ENCODE data around the gene CABP4. TPM values are rescaled to one million over a fixed set of nuclear protein-coding genes. Genes with fewer than 3 reads are reported as not detected.

The CABP4 gene
- total and polyA plus RNA-seq, 2 donors (not counting 3 experiments of a cell fraction or from before 2014, with no cell fraction given): 2.4 to 5.0 TPM

DNA sequence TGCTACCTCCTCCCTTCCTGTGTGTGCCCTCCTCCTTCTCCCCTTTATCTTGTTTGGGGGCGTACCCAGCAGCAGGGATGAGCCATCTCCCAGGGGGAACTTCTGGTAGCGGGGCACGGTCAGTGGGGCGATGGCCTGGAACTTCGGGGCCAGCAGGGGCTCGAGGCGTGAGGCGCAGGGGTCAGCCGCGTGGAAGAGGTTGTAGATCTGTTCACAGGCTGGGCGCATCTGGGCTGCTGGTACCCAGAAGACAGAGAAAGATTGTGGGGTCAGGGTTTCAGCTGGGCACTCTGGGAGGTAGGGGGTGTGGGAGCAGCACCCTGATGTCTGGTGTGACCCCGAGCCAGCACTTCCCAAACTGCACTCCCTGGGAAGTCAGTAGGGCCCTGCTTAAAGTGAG, 41.0 kb downstream of the CABP4 start:
- dilution Hi-C loops (cut with MboI; ENCODE audit: extremely low pct_ligation_motif_present, low sequenced_read_pairs) (no loop called here), intact Hi-C loops (cut with micrococcal nuclease) (no loop called here)
- Histone ChIP-seq H3K9ac (replicated peaks; ENCODE audit: extremely low read depth, insufficient read depth, low read length) (no peak overlapping the region), H3K27ac (ENCODE audit: insufficient read depth, low read depth, low read length) (no peak overlapping the region), H3K4me2 (ENCODE audit: insufficient read depth, low read length) (no peak overlapping the region), H3K9me3 (replicated peaks; ENCODE audit: control insufficient read depth, insufficient read depth, low read length) (no peaks in the 10 kb centered on the region), H3K79me2 (ENCODE audit: control insufficient read depth, insufficient read depth, low read length) (no peaks in the 10 kb centered on the region), H3K4me1 (ENCODE audit: control insufficient read depth, extremely low read depth, insufficient read depth, low read length) (no peaks in the 10 kb centered on the region), H3K36me3 (ENCODE audit: control insufficient read depth in 2 of 2, extremely low read depth in 1 of 2, insufficient read depth in 2 of 2, low read length in 2 of 2) (peaks cover 0 to 2% of the 10 kb centered on the region in 2 experiments), H2AFZ (ENCODE audit: low read depth, low read length) (no peak overlapping the region), H3K4me3 (replicated peaks in 1 of 3; ENCODE audit: insufficient read depth in 1 of 3, low read depth in 1 of 3, low read length in 3 of 3) (no peak overlapping the region), H3K27me3 (ENCODE audit: control insufficient read depth in 2 of 2, insufficient read depth in 2 of 2, low read length in 2 of 2) (no peaks in the 10 kb centered on the region), H3K9me1 (replicated peaks; ENCODE audit: control insufficient read depth, extremely low read depth, insufficient read depth, low read length) (no peaks in the 10 kb centered on the region), H4K20me1 (replicated peaks; ENCODE audit: control insufficient read depth, extremely low read depth, insufficient read depth, low read length) (no peaks in the 10 kb centered on the region)
- FAIRE-seq: no peak
- ChIA-PET POLR2A (no interaction called here), CTCF (no interaction called here)
- BruUV-seq (replicated peaks): no TSS peak
- no peak for DNase-seq (ENCODE audit: low read depth, low spot score)
- TF ChIP-seq POLR2A (IDR thresholded peaks at IDR 0.05; ENCODE audit: low read depth, low read length): no peak
- no peak for TF ChIP-seq JUN (IDR thresholded peaks at IDR 0.05; ENCODE audit: borderline replicate concordance, insufficient read depth, insufficient read length, low read depth)
- TF ChIP-seq, protein P1, sequence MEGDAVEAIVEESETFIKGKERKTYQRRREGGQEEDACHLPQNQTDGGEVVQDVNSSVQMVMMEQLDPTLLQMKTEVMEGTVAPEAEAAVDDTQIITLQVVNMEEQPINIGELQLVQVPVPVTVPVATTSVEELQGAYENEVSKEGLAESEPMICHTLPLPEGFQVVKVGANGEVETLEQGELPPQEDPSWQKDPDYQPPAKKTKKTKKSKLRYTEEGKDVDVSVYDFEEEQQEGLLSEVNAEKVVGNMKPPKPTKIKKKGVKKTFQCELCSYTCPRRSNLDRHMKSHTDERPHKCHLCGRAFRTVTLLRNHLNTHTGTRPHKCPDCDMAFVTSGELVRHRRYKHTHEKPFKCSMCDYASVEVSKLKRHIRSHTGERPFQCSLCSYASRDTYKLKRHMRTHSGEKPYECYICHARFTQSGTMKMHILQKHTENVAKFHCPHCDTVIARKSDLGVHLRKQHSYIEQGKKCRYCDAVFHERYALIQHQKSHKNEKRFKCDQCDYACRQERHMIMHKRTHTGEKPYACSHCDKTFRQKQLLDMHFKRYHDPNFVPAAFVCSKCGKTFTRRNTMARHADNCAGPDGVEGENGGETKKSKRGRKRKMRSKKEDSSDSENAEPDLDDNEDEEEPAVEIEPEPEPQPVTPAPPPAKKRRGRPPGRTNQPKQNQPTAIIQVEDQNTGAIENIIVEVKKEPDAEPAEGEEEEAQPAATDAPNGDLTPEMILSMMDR (IDR thresholded peaks at IDR 0.05; ENCODE audit: extremely low read depth in 1 of 2, insufficient read depth in 1 of 2, low read depth in 1 of 2, low read length in 2 of 2): no peak
- no peak for TF ChIP-seq FOS (IDR thresholded peaks at IDR 0.05; ENCODE audit: borderline replicate concordance, insufficient read depth, low read length)
- no peak for TF ChIP-seq GATA2 (IDR thresholded peaks at IDR 0.05; ENCODE audit: insufficient read depth, insufficient read length, low read depth, low read length)
- TF ChIP-seq POLR2AphosphoS5 (IDR thresholded peaks at IDR 0.05; ENCODE audit: insufficient read depth, low read depth, low read length): no peak
- no peak for TF ChIP-seq EZH2 (IDR thresholded peaks at IDR 0.05; ENCODE audit: borderline replicate concordance, low read depth, low read length, severe bottlenecking)
- no peak for TF ChIP-seq MYC (IDR thresholded peaks at IDR 0.05; ENCODE audit: low read depth, low read length)
- TF ChIP-seq, protein P2, sequence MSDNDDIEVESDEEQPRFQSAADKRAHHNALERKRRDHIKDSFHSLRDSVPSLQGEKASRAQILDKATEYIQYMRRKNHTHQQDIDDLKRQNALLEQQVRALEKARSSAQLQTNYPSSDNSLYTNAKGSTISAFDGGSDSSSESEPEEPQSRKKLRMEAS (IDR thresholded peaks at IDR 0.05; ENCODE audit: insufficient read depth, insufficient read length): no peak
